HG03060 (cell line): ENCODE results near the gene PLIN5.

Experiments used
- ATAC-seq: cut with Tn5 transposase; IDR thresholded peaks from one replicate; pipeline ENCODE4 v1.9.1; 2021; ENCODE audit warnings: low read depth, moderate number of reproducible peaks; ENCODE audit not compliant: unreplicated experiment

PLIN5 gene

GRCh38 chr19:4523306-4524110 lies 11.5 kb downstream of the PLIN5 start:
- no peak for ATAC-seq

- no peak for ATAC-seq
Observed at GRCh38 chr19:4522291-4523002, 12.6 kb downstream of the PLIN5 start.

- ATAC-seq, result no peak
Observed at GRCh38 chr19:4521888-4522242, 13.2 kb downstream of the PLIN5 start.

GRCh38 chr19:4521170-4521887 lies 13.7 kb downstream of the PLIN5 start:
- ATAC-seq, result no peak

- no peak for ATAC-seq
Observed at GRCh38 chr19:4519521-4520277, 15.3 kb downstream of the PLIN5 start.

- no peak for ATAC-seq
Observed at GRCh38 chr19:4519172-4519496, 15.9 kb downstream of the PLIN5 start.

- no peak for ATAC-seq
Observed at GRCh38 chr19:4518345-4519171, 16.5 kb downstream of the PLIN5 start, which contains the start of gene PLIN4. PLIN4 (minus strand) TSS chr19:4518486; CDS start chr19:4518272, 214 bp downstream.

GRCh38 chr19:4517451-4518057 lies 17.5 kb downstream of the PLIN5 start:
- ATAC-seq, result no peak

GRCh38 chr19:4516939-4517300 lies 18.1 kb downstream of the PLIN5 start:
- ATAC-seq, result no peak

GRCh38 chr19:4516199-4516938 lies 18.7 kb downstream of the PLIN5 start:
- no peak for ATAC-seq

GRCh38 chr19:4515732-4516131 lies 19.3 kb downstream of the PLIN5 start:
- ATAC-seq, result no peak

GRCh38 chr19:4513248-4513647 lies 21.8 kb downstream of the PLIN5 start:
- ATAC-seq, result no peak

GRCh38 chr19:4512070-4512469 lies 23.0 kb downstream of the PLIN5 start:
- ATAC-seq, result no peak

- ATAC-seq, result no peak
Observed at GRCh38 chr19:4511300-4512054, 23.5 kb downstream of the PLIN5 start.

- no peak for ATAC-seq
Observed at GRCh38 chr19:4510435-4511255, 24.4 kb downstream of the PLIN5 start.

- no peak for ATAC-seq
Observed at GRCh38 chr19:4508698-4509097, 26.3 kb downstream of the PLIN5 start.

GRCh38 chr19:4507804-4508203 lies 27.2 kb downstream of the PLIN5 start:
- ATAC-seq, result no peak

- ATAC-seq, result no peak
Observed at GRCh38 chr19:4507150-4507452, 27.9 kb downstream of the PLIN5 start.
